HepG2 (cell line): ENCODE measurements around the gene PEAK1.

ENCODE experiments used
- BRD4 ChIP-seq: sonication (generic); formaldehyde crosslinking; IDR thresholded peaks from 2 replicates; pipeline ENCODE4 v1.4.0; 2020; ENCODE audit warnings: missing genetic modification reagents
- NFATC3 ChIP-seq: sonication (generic); formaldehyde crosslinking; IDR thresholded peaks from 2 replicates; pipeline ENCODE4 v1.5.1; 2020; ENCODE audit warnings: mild to moderate bottlenecking, missing genetic modification reagents
- POLR2A ChIP-seq, 2 experiments: IDR thresholded peaks; 2 replicates each; pipeline ENCODE4 v1.6.1; 2011; ENCODE audit warnings: low read depth in 2 of 2, low read length in 2 of 2, mild to moderate bottlenecking in 1 of 2, moderate library complexity in 1 of 2; ENCODE audit not compliant: insufficient read depth in 1 of 2
- SIN3A ChIP-seq: IDR thresholded peaks from 2 replicates; pipeline ENCODE4 v1.6.1; 2011; ENCODE audit warnings: low read depth, mild to moderate bottlenecking, control low read depth, low read length, borderline replicate concordance
- SMAD1 ChIP-seq: sonication (generic); formaldehyde crosslinking; IDR thresholded peaks from 2 replicates; pipeline ENCODE4 v1.4.0; 2020; ENCODE audit warnings: missing genetic modification reagents, low read depth, mild to moderate bottlenecking, borderline replicate concordance
- YY1 ChIP-seq: IDR thresholded peaks from 2 replicates; pipeline ENCODE4 v1.6.1; 2011; ENCODE audit warnings: low read length, low read depth, moderate library complexity, mild to moderate bottlenecking; ENCODE audit not compliant: insufficient read depth, insufficient replicate concordance
- ZNF350 ChIP-seq: sonication (generic); formaldehyde crosslinking; IDR thresholded peaks from 2 replicates; pipeline ENCODE4 v1.4.0; 2020; ENCODE audit warnings: mild to moderate bottlenecking, low read depth, missing genetic modification reagents, borderline replicate concordance
- ZNF354B ChIP-seq: sonication (generic); formaldehyde crosslinking; IDR thresholded peaks from 2 replicates; pipeline ENCODE4 v1.8.0; 2022; ENCODE audit warnings: mild to moderate bottlenecking, missing genetic modification reagents
- ZNF891 ChIP-seq: sonication (generic); formaldehyde crosslinking; IDR thresholded peaks from 2 replicates; pipeline ENCODE4 v1.5.0; 2020; ENCODE audit warnings: mild to moderate bottlenecking, missing genetic modification reagents
- ZSCAN20 ChIP-seq: sonication (generic); formaldehyde crosslinking; IDR thresholded peaks from 2 replicates; pipeline ENCODE4 v1.4.0; 2020; ENCODE audit warnings: missing genetic modification reagents, mild to moderate bottlenecking, borderline replicate concordance
- ZSCAN29 ChIP-seq: sonication (generic); formaldehyde crosslinking; conservative IDR thresholded peaks from 2 replicates; pipeline ENCODE4 v1.4.0; 2020; ENCODE audit warnings: mild to moderate bottlenecking, missing genetic modification reagents
- TF ChIP-seq, protein P1 (sequence below): sonication (generic); formaldehyde crosslinking; IDR thresholded peaks from 2 replicates; pipeline ENCODE4 v1.5.0; 2020; ENCODE audit warnings: mild to moderate bottlenecking, missing genetic modification reagents, moderate library complexity
- TF ChIP-seq, protein P2 (sequence below): sonication (generic); formaldehyde crosslinking; IDR thresholded peaks from 2 replicates; pipeline ENCODE4 v1.9.0; 2022; ENCODE audit warnings: missing genetic modification reagents, mild to moderate bottlenecking, borderline replicate concordance
- TF ChIP-seq, protein P3 (sequence below): sonication (generic); formaldehyde crosslinking; IDR thresholded peaks from 2 replicates; pipeline ENCODE4 v1.5.1; 2020; ENCODE audit warnings: mild to moderate bottlenecking, missing genetic modification reagents, moderate library complexity

DNA sequence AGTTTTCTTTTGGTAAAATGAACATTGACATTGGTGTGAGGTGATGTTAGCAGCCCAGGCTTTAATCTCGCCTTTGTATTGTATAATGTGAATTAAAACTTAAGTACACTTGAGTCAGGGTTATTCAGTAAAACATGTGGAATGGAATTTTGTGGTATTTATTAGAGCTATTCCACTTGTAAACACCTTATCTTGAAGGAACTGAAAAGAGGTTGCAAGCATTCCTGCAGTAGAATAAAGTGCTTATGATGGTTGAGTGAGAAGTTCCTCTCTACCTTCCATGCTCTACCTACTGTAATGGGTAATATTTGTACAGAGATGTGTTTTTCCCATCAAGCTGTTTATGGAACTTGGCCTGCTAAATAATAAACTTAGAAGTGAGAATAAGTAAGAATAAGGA is 36.8 kb upstream of the PEAK1 start:
- TF ChIP-seq, protein P1, sequence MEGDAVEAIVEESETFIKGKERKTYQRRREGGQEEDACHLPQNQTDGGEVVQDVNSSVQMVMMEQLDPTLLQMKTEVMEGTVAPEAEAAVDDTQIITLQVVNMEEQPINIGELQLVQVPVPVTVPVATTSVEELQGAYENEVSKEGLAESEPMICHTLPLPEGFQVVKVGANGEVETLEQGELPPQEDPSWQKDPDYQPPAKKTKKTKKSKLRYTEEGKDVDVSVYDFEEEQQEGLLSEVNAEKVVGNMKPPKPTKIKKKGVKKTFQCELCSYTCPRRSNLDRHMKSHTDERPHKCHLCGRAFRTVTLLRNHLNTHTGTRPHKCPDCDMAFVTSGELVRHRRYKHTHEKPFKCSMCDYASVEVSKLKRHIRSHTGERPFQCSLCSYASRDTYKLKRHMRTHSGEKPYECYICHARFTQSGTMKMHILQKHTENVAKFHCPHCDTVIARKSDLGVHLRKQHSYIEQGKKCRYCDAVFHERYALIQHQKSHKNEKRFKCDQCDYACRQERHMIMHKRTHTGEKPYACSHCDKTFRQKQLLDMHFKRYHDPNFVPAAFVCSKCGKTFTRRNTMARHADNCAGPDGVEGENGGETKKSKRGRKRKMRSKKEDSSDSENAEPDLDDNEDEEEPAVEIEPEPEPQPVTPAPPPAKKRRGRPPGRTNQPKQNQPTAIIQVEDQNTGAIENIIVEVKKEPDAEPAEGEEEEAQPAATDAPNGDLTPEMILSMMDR (CRISPR knock-in tag), result no peak
- TF ChIP-seq POLR2A (IDR thresholded peaks at IDR 0.05; ENCODE audit: insufficient read depth in 1 of 2, low read depth in 2 of 2, low read length in 2 of 2) (no peak), SMAD1 (CRISPR knock-in tag) (no peak), YY1 (no peak), ZNF891 (CRISPR knock-in tag) (no peak), SIN3A (no peak), ZNF350 (CRISPR knock-in tag) (no peak), ZSCAN29 (CRISPR knock-in tag) (no peak), NFATC3 (CRISPR knock-in tag) (no peak), ZNF354B (CRISPR knock-in tag) (no peak), BRD4 (CRISPR knock-in tag) (no peak), ZSCAN20 (CRISPR knock-in tag) (no peak)
- TF ChIP-seq, protein P2, sequence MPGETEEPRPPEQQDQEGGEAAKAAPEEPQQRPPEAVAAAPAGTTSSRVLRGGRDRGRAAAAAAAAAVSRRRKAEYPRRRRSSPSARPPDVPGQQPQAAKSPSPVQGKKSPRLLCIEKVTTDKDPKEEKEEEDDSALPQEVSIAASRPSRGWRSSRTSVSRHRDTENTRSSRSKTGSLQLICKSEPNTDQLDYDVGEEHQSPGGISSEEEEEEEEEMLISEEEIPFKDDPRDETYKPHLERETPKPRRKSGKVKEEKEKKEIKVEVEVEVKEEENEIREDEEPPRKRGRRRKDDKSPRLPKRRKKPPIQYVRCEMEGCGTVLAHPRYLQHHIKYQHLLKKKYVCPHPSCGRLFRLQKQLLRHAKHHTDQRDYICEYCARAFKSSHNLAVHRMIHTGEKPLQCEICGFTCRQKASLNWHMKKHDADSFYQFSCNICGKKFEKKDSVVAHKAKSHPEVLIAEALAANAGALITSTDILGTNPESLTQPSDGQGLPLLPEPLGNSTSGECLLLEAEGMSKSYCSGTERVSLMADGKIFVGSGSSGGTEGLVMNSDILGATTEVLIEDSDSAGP, result no peak
- TF ChIP-seq, protein P3, sequence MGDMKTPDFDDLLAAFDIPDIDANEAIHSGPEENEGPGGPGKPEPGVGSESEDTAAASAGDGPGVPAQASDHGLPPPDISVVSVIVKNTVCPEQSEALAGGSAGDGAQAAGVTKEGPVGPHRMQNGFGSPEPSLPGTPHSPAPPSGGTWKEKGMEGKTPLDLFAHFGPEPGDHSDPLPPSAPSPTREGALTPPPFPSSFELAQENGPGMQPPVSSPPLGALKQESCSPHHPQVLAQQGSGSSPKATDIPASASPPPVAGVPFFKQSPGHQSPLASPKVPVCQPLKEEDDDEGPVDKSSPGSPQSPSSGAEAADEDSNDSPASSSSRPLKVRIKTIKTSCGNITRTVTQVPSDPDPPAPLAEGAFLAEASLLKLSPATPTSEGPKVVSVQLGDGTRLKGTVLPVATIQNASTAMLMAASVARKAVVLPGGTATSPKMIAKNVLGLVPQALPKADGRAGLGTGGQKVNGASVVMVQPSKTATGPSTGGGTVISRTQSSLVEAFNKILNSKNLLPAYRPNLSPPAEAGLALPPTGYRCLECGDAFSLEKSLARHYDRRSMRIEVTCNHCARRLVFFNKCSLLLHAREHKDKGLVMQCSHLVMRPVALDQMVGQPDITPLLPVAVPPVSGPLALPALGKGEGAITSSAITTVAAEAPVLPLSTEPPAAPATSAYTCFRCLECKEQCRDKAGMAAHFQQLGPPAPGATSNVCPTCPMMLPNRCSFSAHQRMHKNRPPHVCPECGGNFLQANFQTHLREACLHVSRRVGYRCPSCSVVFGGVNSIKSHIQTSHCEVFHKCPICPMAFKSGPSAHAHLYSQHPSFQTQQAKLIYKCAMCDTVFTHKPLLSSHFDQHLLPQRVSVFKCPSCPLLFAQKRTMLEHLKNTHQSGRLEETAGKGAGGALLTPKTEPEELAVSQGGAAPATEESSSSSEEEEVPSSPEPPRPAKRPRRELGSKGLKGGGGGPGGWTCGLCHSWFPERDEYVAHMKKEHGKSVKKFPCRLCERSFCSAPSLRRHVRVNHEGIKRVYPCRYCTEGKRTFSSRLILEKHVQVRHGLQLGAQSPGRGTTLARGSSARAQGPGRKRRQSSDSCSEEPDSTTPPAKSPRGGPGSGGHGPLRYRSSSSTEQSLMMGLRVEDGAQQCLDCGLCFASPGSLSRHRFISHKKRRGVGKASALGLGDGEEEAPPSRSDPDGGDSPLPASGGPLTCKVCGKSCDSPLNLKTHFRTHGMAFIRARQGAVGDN, result no peak
